ENCODE data around the gene RPS3A. TPM values are rescaled to one million over a fixed set of nuclear protein-coding genes. Genes with fewer than 3 reads are reported as not detected.
A peak's percentile ranks its signal among the peaks of the same experiment; 100 is the strongest.
"Not testable (repeated sequence)": the region's sequence is repeated elsewhere in the genome, so short reads cannot be mapped to it uniquely, and the experiment has no call there.

The RPS3A gene
- total RNA-seq, 1 donor from 2014 or later: 414 TPM

GRCh38 chr4:151114338-151114737 lies 14.9 kb downstream of the RPS3A start:
- ATAC-seq: no peak
- no peak for DNase-seq (ENCODE audit: low spot score)

DNA sequence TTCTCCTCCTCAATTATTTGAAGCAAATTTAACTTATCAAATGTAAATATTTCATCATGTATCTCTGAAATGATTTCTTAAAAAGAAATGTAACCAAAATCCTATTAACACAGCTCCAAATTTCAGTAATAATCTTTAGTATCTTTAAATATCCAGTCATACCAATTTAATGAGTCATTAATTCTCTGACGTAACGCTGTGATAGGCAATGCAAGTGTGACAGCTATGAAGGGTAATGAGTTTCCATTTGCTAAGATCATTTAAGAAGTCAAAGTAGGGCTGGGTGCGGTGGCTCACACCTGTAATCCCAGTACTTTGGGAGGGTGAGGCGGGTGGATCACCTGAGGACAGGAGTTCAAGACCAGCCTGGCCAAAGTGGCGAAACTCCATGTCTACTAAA lies 15.6 kb downstream of the RPS3A start:
- DNase-seq (ENCODE audit: low spot score) (no peak), ATAC-seq (no peak)

DNA sequence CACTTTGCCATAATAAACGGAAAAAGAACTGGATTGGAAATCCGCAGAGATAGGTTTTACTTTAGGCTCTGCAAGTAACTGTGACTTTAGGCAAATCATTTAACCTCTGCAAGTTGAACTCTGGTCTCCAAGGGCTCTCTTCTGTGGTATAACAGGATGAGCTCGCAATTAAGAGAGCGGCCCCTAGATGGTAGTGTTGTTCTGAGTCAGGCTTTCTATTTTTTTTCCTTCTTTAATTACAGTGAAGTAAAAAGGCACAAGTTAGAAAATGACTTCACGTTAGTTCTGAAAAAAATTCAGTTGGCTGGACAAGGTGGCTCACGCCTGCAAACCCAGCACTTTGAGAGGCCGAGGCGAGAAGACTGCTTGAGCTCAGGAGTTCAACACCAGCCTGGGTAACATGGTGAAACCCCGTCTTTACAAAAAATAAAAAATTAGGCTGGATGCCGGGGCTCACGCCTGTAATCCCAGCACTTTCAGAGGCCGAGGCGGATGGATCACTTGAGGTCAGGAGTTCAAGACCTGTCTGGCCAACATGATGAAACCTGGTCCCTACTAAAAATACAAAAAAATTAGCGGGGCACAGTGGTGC lies 18.0 kb downstream of the RPS3A start:
- ATAC-seq (peak; percentile 98), DNase-seq (ENCODE audit: low spot score) (peak; percentile 65)

DNA sequence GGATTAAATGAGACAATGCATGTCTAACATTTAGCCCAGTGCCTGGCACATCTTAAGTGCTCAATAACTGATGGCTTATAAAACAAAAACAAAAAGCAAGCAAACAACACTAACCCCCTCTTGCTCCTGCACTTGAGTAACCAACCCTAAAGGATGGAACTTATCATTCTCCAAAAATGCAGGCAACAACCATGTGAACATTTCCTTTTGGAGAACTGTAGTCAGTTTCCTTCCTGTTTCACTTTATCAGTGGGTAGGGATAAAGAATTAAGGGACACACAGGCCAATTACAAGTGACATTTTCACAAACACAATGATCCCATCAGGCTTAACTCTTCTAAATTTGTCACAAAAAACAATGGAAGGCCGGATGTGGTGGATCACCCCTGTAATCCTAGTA lies 30.4 kb downstream of the RPS3A start:
- ATAC-seq: peak; percentile 18

DNA sequence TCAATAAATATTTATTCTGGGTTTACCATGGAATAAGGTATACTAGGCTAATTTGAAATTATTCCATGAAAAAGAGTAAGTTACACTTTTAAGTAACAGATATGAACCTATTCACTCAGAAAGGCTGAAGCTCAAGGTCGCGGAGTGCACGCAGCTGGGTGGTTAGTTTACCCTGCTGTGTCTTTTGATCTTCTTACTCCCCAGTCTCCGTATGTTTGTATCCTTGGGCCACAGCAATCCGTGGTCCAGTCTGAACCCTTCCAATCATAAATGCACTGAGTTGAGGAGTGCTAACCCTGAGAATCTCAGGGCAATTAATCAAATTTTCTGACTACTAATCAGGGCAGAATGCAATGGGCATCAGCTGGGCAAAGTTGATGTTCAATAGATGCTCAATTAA lies 33.9 kb downstream of the RPS3A start:
- DNase-seq (ENCODE audit: low spot score) (no peak), ATAC-seq (no peak)

More for the DNA sequence above, 30.4 kb downstream of the RPS3A start:
- no peak for DNase-seq (ENCODE audit: low spot score)

GRCh38 chr4:151136048-151136447 lies 36.6 kb downstream of the RPS3A start:
- not testable (repeated sequence) for ATAC-seq; DNase-seq (ENCODE audit: low spot score)

- ATAC-seq: no peak
These were observed 40.4 kb downstream of the RPS3A start for GRCh38 chr4:151139814-151140213.

DNA sequence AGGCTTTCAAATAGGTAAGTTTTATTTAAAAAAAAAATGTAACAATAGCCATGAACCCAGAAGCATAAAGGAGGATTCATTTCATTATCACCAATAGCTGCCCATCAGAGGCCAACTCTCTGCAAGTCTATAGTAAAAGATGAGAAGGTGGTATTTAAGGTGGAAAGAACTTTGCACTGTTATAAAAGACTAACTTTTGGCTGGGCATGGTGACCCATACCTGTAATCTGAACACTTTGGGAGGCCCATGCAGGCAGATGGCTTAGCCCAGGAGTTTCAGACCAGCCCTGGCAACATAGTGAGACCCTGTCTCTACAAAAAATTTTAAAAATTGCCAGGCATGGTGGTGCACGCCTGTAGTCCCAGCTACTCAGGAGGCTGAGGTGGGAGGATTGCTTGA lies 43.3 kb downstream of the RPS3A start:
- no peak for DNase-seq (ENCODE audit: low spot score)
- ATAC-seq: peak; percentile 76

More at GRCh38 chr4:151139814-151140213, 40.4 kb downstream of the RPS3A start:
- no peak for DNase-seq (ENCODE audit: low spot score)

DNA sequence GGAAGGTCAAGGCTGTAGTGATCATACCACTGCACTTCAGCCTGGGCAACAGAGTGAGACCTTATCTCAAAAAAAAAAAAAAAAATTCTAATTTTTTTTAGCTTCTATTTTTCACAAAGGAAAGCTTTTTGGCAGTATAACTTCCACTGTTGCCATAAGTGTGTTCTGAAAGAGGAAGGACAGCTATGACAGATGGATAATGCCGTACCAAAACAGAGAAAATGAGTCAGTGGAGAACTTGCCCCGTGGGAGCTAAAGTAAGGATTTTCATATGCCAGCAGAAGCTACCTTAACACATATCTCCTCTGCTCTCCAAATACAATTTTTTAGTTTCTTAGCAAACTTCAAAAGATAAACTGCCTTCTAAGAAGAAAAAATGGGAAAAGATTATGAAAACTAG lies 43.7 kb downstream of the RPS3A start:
- ATAC-seq (no peak), DNase-seq (ENCODE audit: low spot score) (no peak)

DNA sequence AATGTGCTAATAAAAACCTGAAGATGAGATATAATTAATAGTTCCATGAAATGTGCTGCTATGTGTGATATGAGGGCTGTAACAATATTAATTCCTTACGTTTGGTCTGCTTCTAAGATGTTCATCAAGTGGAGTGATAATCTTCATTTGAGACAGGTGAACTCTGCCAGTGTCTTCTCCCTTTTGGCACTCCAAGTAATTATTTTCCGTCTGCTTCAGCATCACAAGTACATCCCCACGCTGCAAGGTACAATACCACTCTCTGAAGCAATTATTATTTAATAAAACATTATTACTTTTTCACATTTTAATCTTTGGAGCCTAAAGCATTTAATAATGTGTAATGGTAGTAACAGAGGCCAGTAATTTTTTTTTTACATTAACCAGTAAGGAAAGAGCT lies 44.4 kb downstream of the RPS3A start:
- ATAC-seq (no peak), DNase-seq (ENCODE audit: low spot score) (no peak)

- ATAC-seq: no peak
These were observed 45.1 kb downstream of the RPS3A start for GRCh38 chr4:151144329-151145072.

GRCh38 chr4:151147000-151147399 lies 47.6 kb downstream of the RPS3A start:
- ATAC-seq (peak; percentile 28), DNase-seq (ENCODE audit: low spot score) (no peak)

More at GRCh38 chr4:151144329-151145072, 45.1 kb downstream of the RPS3A start:
- DNase-seq (ENCODE audit: low spot score): no peak

GRCh38 chr4:151148261-151148660 lies 48.8 kb downstream of the RPS3A start:
- DNase-seq (ENCODE audit: low spot score) (no peak), ATAC-seq (no peak)

DNA sequence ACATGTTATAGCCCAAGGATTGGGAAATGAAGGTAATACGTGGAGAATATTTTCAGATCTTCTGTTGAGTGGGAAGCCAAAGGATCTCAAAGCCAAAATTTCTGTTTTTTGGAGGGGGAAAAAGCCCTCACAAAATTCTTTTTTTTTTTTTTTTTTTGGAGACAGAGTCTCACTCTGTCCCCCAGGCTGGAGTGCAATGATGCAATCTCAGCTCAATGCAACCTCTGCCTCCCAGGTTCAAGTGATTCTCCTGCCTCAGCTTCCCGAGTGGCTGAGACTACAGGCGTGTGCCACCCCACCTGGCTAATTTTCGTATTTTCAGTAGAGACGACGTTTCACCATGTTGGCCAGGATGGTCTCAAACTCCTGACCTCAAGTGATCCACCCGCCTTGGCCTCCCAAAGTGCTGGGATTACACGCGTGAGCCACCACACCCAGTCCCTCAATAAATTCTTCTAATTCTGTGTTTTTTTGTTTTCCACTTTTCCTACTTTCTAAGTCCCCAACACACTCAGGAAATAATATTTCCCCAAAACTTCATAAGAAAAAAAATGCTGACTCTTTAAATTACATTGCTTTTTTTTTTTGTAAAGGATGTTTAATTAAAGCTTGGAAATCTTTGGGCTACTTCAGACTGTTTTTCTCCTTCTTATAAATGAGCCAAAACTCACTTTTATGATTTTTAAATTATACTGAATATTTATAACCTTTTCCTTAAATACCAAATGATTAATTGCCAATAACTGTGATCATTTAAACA lies 51.6 kb downstream of the RPS3A start:
- DNase-seq (ENCODE audit: low spot score): no peak
- ATAC-seq: no peak

GRCh38 chr4:151152028-151152427 lies 52.6 kb downstream of the RPS3A start:
- ATAC-seq (peak; percentile 33), DNase-seq (ENCODE audit: low spot score) (no peak)

DNA sequence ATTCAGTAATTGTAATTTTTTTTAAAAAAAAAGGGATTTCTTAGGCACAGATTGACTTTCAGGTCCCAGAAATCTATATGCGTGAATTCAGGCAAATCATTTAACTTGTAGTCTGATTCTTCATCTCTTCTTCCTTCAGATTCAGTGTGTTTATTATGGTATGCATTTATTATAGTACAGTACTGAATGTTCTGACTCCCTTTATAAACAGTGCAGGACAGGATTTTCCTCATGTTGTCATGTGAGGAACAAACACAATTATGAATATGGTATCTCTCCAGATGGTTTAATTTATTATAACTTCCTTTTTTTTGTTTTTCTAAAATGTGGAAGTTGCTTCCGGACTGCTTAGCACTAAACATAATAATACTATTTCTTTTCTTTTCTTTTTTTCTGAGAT lies 54.2 kb downstream of the RPS3A start:
- DNase-seq (ENCODE audit: low spot score) (no peak), ATAC-seq (no peak)

Other genes with a start within 250 kb of the RPS3A start
- gene LRBA, start 84.3 kb upstream of the RPS3A start, total RNA-seq: 26.7 TPM
- gene PRSS48, start 177.5 kb downstream of the RPS3A start, total RNA-seq: not detected
- gene SH3D19, start 226.0 kb downstream of the RPS3A start, total RNA-seq: 38.7 TPM